NT2/D1 (cell line): ENCODE data around the gene CLASP1.

ENCODE experiments used
- YY1 ChIP-seq: IDR thresholded peaks from 2 replicates; pipeline ENCODE4 v1.6.1; 2011; ENCODE audit not compliant: insufficient read length, insufficient read depth
- ZNF274 ChIP-seq: IDR thresholded peaks from 2 replicates; pipeline ENCODE4 v1.6.1; 2011; ENCODE audit warnings: mild to moderate bottlenecking, low read depth, low read length

DNA sequence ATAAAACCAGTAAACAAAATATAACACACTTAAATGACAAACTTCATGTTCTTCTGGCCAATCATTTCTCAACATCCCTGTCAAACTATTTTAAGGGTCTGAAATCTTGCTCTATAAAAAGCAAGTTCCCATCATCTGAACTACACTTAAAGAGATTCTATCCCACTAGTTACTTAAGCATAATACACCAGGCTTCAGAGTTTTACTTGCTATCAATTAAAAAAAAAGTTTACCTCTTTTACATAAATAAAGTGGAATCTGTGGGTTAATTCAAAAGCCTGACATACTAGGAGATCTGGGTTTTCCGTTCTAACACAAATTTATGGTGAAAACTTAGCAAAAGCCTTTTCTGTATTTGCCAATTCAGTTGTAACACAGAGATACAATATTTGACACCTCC lies 1.9 kb downstream of the CLASP1 start:
- TF ChIP-seq ZNF274 (no peak), YY1 (no peak)
